Kidney (tissue), 14 donors: ENCODE measurements around the gene TCF12. TPM values are rescaled to one million over a fixed set of nuclear protein-coding genes. Genes with fewer than 3 reads are reported as not detected.

Source experiments
- DNase-seq, 5 donors: peaks; one replicate each; pipeline ENCODE4 v3.0.0-alpha.2; 2013 to 2020
- FAIRE-seq: peaks from 2 replicates; lab custom pipeline; 2012; peaks lifted over from hg19 to GRCh38; lab: Jason Lieb, UNC
- H3K27ac ChIP-seq, 2 donors: one replicate each; pipeline ENCODE4 v1.7.0; 2013; ENCODE audit warnings: low read depth in 2 of 2, low read length in 2 of 2, inconsistent platforms in 1 of 2
- H3K27me3 ChIP-seq: one replicate; pipeline ENCODE4 v1.7.1; 2013; ENCODE audit warnings: low read length, inconsistent platforms; ENCODE audit not compliant: control insufficient read depth, insufficient read depth
- H3K36me3 ChIP-seq, 3 donors: one replicate each; pipeline versions ENCODE4 v1.7.0 to v1.7.1; 2013; ENCODE audit warnings: low read length in 3 of 3, control low read depth in 1 of 3, inconsistent platforms in 1 of 3; ENCODE audit not compliant: insufficient read depth in 3 of 3, control insufficient read depth in 2 of 3
- H3K4me1 ChIP-seq, 3 donors: one replicate each; pipeline versions ENCODE4 v1.7.0 to v1.7.1; 2013; ENCODE audit warnings: low read length in 3 of 3, inconsistent platforms in 1 of 3, low read depth in 1 of 3; ENCODE audit not compliant: control insufficient read depth in 2 of 3, insufficient read depth in 2 of 3
- H3K4me3 ChIP-seq, 3 donors: one replicate each; pipeline versions ENCODE4 v1.7.0 to v1.8.1; 2013; ENCODE audit warnings: low read length in 3 of 3, control low read depth in 1 of 3, inconsistent platforms in 1 of 3
- H3K9ac ChIP-seq, 3 donors: one replicate each; pipeline versions ENCODE4 v1.7.0 to v1.7.1; 2013; ENCODE audit warnings: low read length in 3 of 3, control low read depth in 1 of 3, inconsistent platforms in 1 of 3
- H3K9me3 ChIP-seq, 3 donors: one replicate each; pipeline versions ENCODE4 v1.7.0 to v1.7.1; 2013; ENCODE audit warnings: low read length in 3 of 3, control low read depth in 1 of 3, inconsistent platforms in 1 of 3; ENCODE audit not compliant: control insufficient read depth in 2 of 3, insufficient read depth in 1 of 3
- intact Hi-C: fragments of 100-400 bp; cut with DNase I; formaldehyde crosslinking; loops from one replicate; pipeline ENCODE4 v1.11.1; 2022
- polyA plus RNA-seq: library from polyadenylated mRNA; stranded (reverse); fragments of 350-450 nt; fragmentation: Illumina TruSeq; extraction: RNeasy Lipid Tissue Mini Kit (QIAGEN cat#74804); gene quantifications from one replicate; pipeline ENCODE4 v1.2.3, GENCODE V29; 2014; ENCODE audit warnings: low read depth, low replicate concordance; ENCODE audit not compliant: insufficient read depth
- total RNA-seq: library from RNA; stranded (reverse); fragmentation: NEBNext Ultra II Directional; extraction: Animal tissue kit (Norgen Biotek cat#: 25700); gene quantifications from one replicate; pipeline ENCODE4 v1.2.1, GENCODE V29; 2021
- TF ChIP-seq, protein P1 (sequence below): IDR thresholded peaks from 3 replicates; pipeline ENCODE4 v1.5.1; 2012; ENCODE audit warnings: mild to moderate bottlenecking, moderate library complexity, borderline replicate concordance; ENCODE audit not compliant: insufficient read depth; ENCODE audit errors: extremely low read depth
- donor health status: control.
- donor health status: control.
- donor health status: control.
- donor health status: control.
- donor health status: control.
- donor health status: DM: yes; HTN: yes; CAD: no.
- donor health status: Normal renal cell carcinoma (clear cell type).

Gene TCF12
- total and polyA plus RNA-seq, 2 donors from 2014 or later, result 16.3 to 116 TPM

DNA sequence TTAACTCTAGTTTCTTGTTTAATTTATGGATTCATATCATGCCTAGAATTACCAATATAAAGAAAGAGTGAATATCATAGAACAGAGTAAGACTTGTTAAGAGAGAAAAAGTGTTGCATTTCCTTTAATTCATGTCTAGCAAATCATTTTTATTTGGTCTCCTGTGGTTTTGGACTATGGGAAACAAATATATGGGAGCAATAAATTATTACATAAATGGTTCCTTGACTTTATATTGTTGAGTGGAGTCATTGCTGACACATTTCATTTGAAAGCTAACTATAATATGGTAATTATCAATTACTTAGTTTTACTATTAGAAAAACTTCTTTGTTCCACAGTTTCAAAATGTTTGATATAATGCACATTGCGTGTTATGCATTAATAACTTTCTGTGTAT is 313.1 kb downstream of the TCF12 start:
- no peaks in the 10 kb centered on the region for H3K27me3 ChIP-seq
- DNase-seq (no peak), FAIRE-seq (no peak)
- H3K9ac ChIP-seq, result no peak overlapping the region
- H3K4me1 ChIP-seq, result peaks cover 0 to 5% (median 3%) of the 10 kb centered on the region in 3 donors
- H3K36me3 ChIP-seq, result peaks cover 0 to 7% (median 3%) of the 10 kb centered on the region in 3 donors
- no peak overlapping the region for H3K4me3 ChIP-seq
- TF ChIP-seq, protein P1, sequence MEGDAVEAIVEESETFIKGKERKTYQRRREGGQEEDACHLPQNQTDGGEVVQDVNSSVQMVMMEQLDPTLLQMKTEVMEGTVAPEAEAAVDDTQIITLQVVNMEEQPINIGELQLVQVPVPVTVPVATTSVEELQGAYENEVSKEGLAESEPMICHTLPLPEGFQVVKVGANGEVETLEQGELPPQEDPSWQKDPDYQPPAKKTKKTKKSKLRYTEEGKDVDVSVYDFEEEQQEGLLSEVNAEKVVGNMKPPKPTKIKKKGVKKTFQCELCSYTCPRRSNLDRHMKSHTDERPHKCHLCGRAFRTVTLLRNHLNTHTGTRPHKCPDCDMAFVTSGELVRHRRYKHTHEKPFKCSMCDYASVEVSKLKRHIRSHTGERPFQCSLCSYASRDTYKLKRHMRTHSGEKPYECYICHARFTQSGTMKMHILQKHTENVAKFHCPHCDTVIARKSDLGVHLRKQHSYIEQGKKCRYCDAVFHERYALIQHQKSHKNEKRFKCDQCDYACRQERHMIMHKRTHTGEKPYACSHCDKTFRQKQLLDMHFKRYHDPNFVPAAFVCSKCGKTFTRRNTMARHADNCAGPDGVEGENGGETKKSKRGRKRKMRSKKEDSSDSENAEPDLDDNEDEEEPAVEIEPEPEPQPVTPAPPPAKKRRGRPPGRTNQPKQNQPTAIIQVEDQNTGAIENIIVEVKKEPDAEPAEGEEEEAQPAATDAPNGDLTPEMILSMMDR, result no peak
- intact Hi-C loops, result no loop called here
- H3K27ac ChIP-seq, result no peak overlapping the region
- H3K9me3 ChIP-seq, result no peaks in the 10 kb centered on the region

DNA sequence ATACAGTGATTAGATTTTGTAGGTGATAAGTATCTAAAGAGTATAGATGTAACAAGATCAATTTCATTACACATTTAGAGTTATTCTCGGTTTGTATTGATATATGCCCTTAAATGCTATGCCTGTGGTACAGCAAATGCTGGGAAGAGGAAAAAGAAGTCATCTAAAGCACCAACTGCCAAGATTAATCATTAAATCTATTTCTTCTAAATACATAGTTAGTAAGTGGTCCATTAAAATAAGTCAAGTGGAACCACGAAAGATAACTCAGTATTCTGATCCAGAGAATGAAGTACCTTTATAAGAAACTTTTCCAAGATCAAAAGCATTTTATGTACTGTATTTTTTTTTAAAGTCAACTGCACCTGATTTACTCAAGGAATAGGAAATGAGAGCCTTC is 315.7 kb downstream of the TCF12 start:
- Histone ChIP-seq H3K36me3 (peaks cover 0 to 7% (median 3%) of the 10 kb centered on the region in 3 donors), H3K4me1 (peaks cover 3 to 5% (median 3%) of the 10 kb centered on the region in 3 donors), H3K9me3 (no peaks in the 10 kb centered on the region), H3K9ac (no peak overlapping the region), H3K27ac (no peak overlapping the region), H3K4me3 (no peak overlapping the region), H3K27me3 (no peaks in the 10 kb centered on the region)
- TF ChIP-seq, protein P1, result no peak
- no peak for FAIRE-seq
- intact Hi-C loops, result no loop called here
- no peak for DNase-seq

DNA sequence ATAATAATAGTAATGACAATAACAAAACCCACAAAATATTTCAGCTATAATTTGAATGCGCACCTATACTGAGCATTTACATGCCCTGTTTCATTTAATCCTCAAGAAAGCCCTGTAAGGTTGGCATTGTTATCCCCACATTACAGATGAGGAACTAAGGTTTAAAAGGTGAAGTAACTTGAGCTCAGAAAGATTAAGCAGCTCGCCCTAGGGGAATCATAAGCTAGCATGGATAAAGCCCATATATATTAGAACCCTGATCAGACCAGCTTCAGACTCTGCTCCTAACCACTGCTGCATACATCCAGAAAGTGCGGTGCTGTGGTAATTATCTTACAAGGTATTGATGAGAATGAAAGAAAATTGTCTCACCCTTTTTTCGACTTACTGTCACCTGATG is 316.7 kb downstream of the TCF12 start:
- no peak for DNase-seq
- Histone ChIP-seq H3K9me3 (no peaks in the 10 kb centered on the region), H3K4me1 (peaks cover 3 to 5% (median 3%) of the 10 kb centered on the region in 3 donors), H3K36me3 (peaks cover 0 to 7% (median 3%) of the 10 kb centered on the region in 3 donors), H3K27ac (no peak overlapping the region), H3K27me3 (no peaks in the 10 kb centered on the region), H3K4me3 (no peak overlapping the region), H3K9ac (no peak overlapping the region)
- FAIRE-seq, result no peak
- intact Hi-C loops, result no loop called here
- TF ChIP-seq, protein P1, result no peak

DNA sequence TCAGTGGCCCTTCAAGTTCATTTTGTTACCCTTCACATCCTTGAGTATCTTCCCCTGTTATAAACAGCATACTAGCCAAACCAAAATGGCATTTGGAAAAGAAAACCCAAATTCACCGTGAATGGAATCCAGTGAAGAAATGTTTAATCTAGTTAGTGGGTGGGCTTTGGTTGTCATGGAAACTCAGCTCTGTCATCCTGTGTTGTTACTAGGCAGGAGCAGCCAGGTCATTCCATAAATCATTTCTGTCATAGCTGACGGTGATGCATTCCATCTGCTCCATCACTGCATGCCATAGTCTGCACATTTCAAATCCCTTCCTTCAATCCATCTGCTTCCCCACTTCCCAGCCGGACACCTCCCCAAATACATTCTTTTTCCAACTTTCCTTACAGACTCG is 317.4 kb downstream of the TCF12 start:
- Histone ChIP-seq H3K36me3 (peaks cover 0 to 7% (median 3%) of the 10 kb centered on the region in 3 donors), H3K9me3 (no peaks in the 10 kb centered on the region), H3K4me1 (peaks cover 3 to 5% (median 3%) of the 10 kb centered on the region in 3 donors), H3K9ac (no peak overlapping the region), H3K27ac (no peak overlapping the region), H3K27me3 (no peaks in the 10 kb centered on the region), H3K4me3 (no peak overlapping the region)
- TF ChIP-seq, protein P1, result no peak
- intact Hi-C loops, result no loop called here
- DNase-seq (peak in 4 of 5 donors; percentile 74 to 90 (median 84)), FAIRE-seq (no peak)
